K562 (cell line): Measurements from ENCODE around the gene PLXNB1. TPM values are rescaled to one million over a fixed set of nuclear protein-coding genes. Genes with fewer than 3 reads are reported as not detected.

Experiments
- ARHGAP35 ChIP-seq: fragments of 450-650 bp; IDR thresholded peaks from 2 replicates; pipeline ENCODE4 v1.6.1; 2018; ENCODE audit not compliant: partially characterized antibody
- CBX3 ChIP-seq, 2 experiments: IDR thresholded peaks; 1 replicate in 1 of 2; 2 replicates in 1 of 2; pipeline ENCODE4 v1.6.1; 2012; ENCODE audit warnings: inconsistent platforms in 2 of 2, low read length in 2 of 2, borderline replicate concordance in 1 of 2, control low read depth in 1 of 2
- DMBX1 ChIP-seq: fragments of 250-450 bp; sonication (Bioruptor Pico); IDR thresholded peaks from 2 replicates; pipeline ENCODE4 v1.8.0; 2022; ENCODE audit warnings: inconsistent platforms, mild to moderate bottlenecking, moderate library complexity, borderline replicate concordance
- EP300 ChIP-seq: IDR thresholded peaks from 2 replicates; pipeline ENCODE4 v1.6.1; 2012; ENCODE audit warnings: low read length, improper control_type of control experiment
- EZH2 ChIP-seq: IDR thresholded peaks from 2 replicates; pipeline ENCODE4 v1.6.1; 2012; ENCODE audit warnings: low read depth, mild to moderate bottlenecking, inconsistent platforms, low read length, borderline replicate concordance
- KAT7 ChIP-seq: sonication (generic); formaldehyde crosslinking; IDR thresholded peaks from 2 replicates; pipeline ENCODE4 v1.8.0; 2022; ENCODE audit warnings: missing genetic modification reagents, mild to moderate bottlenecking, borderline replicate concordance
- MYNN ChIP-seq, 2 experiments: sonication (generic); formaldehyde crosslinking in 1 of 2; IDR thresholded peaks; 2 replicates each; pipeline versions ENCODE4 v1.5.0 to v1.6.1; 2016 to 2020; ENCODE audit warnings: antibody characterized with exemption in 1 of 2, missing genetic modification reagents in 1 of 2
- POLR2B ChIP-seq: fragments of 450-650 bp; IDR thresholded peaks from 2 replicates; pipeline ENCODE4 v1.6.1; 2018; ENCODE audit warnings: low read depth; ENCODE audit not compliant: partially characterized antibody
- SIN3B ChIP-seq: fragments of 450-650 bp; IDR thresholded peaks from 2 replicates; pipeline ENCODE4 v1.6.1; 2017; ENCODE audit warnings: low read depth, mild to moderate bottlenecking, moderate library complexity
- SP1 ChIP-seq: sonication (generic); formaldehyde crosslinking; IDR thresholded peaks from 2 replicates; pipeline ENCODE4 v1.8.1; 2022; ENCODE audit warnings: mild to moderate bottlenecking, missing genetic modification reagents
- SREBF2 ChIP-seq: sonication (generic); formaldehyde crosslinking; IDR thresholded peaks from 2 replicates; pipeline ENCODE4 v1.4.0; 2020; ENCODE audit warnings: mild to moderate bottlenecking, missing genetic modification reagents
- TCFL5 ChIP-seq: fragments of 250-450 bp; sonication (Bioruptor Pico); conservative IDR thresholded peaks from 2 replicates; pipeline ENCODE4 v1.6.1; 2021; ENCODE audit warnings: mild to moderate bottlenecking, moderate library complexity, matching md5 sums
- ZKSCAN8 ChIP-seq: fragments of 200-800 bp; sonication (Bioruptor generic); IDR thresholded peaks from 2 replicates; pipeline ENCODE4 v1.6.1; 2016; ENCODE audit warnings: missing genetic modification characterization, missing compliant biosample characterization
- ZNF589 ChIP-seq: fragments of 200-800 bp; sonication (Bioruptor generic); IDR thresholded peaks from 2 replicates; pipeline ENCODE4 v1.6.1; 2016; ENCODE audit warnings: low read depth, missing genetic modification characterization, missing compliant biosample characterization
- ZNF79 ChIP-seq: fragments of 250-450 bp; sonication (Bioruptor Pico); IDR thresholded peaks from 2 replicates; pipeline ENCODE4 v1.4.0; 2020; ENCODE audit warnings: low read depth, mild to moderate bottlenecking, moderate library complexity
- polyA plus RNA-seq, 8 experiments: library from polyadenylated mRNA; depleted of rRNA in 4 of 8; stranded (reverse) in 5 of 8; unstranded in 3 of 8; fragments of >200 nt; fragmentation: Nextera tagmentation in 2 of 8; fragmentation: Illumina TruSeq in 1 of 8; extraction: Ambion mirVana in 2 of 8; extraction: Trizol in 1 of 8; gene quantifications; 2 replicates each; pipeline versions ENCODE4 v1.2.1 to v1.2.3, GENCODE V29; 2011 to 2014; ENCODE audit warnings: inconsistent platforms in 1 of 8, missing spikeins in 1 of 8
- total RNA-seq, 7 experiments: library from RNA; depleted of rRNA in 6 of 7; stranded (reverse); fragments of >200 nt in 6 of 7; fragmentation: Illumina TruSeq in 2 of 7; extraction: Trizol in 2 of 7; gene quantifications; 2 replicates each; pipeline versions ENCODE4 v1.2.1 to v1.2.3, GENCODE V29; 2011 to 2021; ENCODE audit warnings: low replicate concordance in 1 of 7
- TF ChIP-seq, protein P1 (sequence below): IDR thresholded peaks from 2 replicates; pipeline ENCODE4 v1.6.1; 2014; ENCODE audit warnings: antibody characterized with exemption
- TF ChIP-seq, protein P2 (sequence below): sonication (generic); formaldehyde crosslinking; IDR thresholded peaks from 2 replicates; pipeline ENCODE4 v1.8.1; 2022; ENCODE audit warnings: missing genetic modification reagents
- TF ChIP-seq, protein P3 (sequence below): sonication (generic); formaldehyde crosslinking; IDR thresholded peaks from 2 replicates; pipeline ENCODE4 v1.9.0; 2022; ENCODE audit warnings: mild to moderate bottlenecking, missing genetic modification reagents
- TF ChIP-seq, protein P4 (sequence below), 2 experiments: fragments of 450-650 bp in 1 of 2; sonication (generic) in 1 of 2; formaldehyde crosslinking in 1 of 2; IDR thresholded peaks in 1 of 2; conservative IDR thresholded peaks in 1 of 2; 2 replicates each; pipeline versions ENCODE4 v1.6.1 to v1.8.1; 2016 to 2023; ENCODE audit warnings: mild to moderate bottlenecking in 2 of 2, moderate library complexity in 2 of 2, inconsistent platforms in 1 of 2, missing genetic modification reagents in 1 of 2
- TF ChIP-seq, protein P5 (sequence below): fragments of 450-650 bp; IDR thresholded peaks from 2 replicates; pipeline ENCODE4 v1.6.1; 2016; ENCODE audit warnings: antibody characterized with exemption
- TF ChIP-seq, protein P6 (sequence below): sonication (generic); formaldehyde crosslinking; IDR thresholded peaks from 2 replicates; pipeline ENCODE4 v1.8.1; 2022; ENCODE audit warnings: missing genetic modification reagents

Gene PLXNB1
- total and polyA plus RNA-seq, 9 of the 15 experiments (the other 6 are each of a cell fraction or from before 2014, with no cell fraction given) = 0.17 to 17.4 (median 6.0) TPM

DNA sequence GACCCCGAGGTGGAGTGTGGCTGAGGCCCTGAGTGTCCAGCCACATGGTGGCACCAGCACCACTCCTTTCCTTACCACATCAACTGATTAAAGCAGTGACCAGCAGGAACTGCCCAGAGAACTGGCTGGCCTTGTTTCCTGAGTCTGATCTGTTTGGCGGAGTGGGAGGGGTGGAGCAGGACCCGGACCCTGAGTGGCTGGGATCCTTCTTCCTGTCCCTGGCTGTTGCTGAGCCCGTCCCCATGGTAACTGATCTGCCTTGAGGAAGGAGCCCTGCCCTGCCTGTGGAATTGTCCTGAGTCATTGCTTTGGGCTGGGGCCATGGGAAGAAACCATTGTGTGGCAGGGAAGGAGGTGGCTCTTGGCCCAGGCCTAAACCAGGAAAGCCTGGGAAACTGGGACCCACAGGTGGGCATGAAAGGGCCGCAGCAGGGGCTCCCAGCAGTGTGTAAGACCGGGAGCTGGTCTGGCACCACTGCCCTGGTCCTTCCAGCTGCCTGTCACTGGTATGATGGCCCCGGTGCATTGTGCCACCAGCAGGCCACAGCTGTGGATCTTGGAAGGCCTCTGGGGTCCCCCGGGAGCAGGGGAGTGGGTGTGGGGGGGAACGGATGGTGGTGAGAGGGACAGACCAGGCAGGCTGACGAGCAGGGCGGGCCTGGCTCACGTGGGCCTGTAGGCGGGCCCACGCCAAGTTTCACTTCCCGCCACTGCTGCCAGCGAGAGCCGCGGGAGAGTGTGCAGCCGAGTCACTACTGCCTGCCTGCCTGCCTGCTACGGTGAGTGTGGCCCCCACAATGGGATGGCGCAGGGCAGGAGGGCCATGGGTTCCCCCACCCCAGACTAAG, 35.9 kb upstream of the PLXNB1 start (continued):
- TF ChIP-seq SP1 (CRISPR knock-in tag) (no peak), ZNF79 (CRISPR knock-in tag) (no peak), SIN3B (no peak), ARHGAP35 (no peak), ZKSCAN8 (CRISPR knock-in tag) (no peak), DMBX1 (CRISPR knock-in tag) (no peak), EZH2 (no peak), EP300 (no peak), POLR2B (no peak), TCFL5 (CRISPR knock-in tag) (no peak), MYNN (IDR thresholded peaks at IDR 0.05) (no peak), MYNN (CRISPR knock-in tag; IDR thresholded peaks at IDR 0.05) (no peak), KAT7 (CRISPR knock-in tag) (no peak), ZNF589 (CRISPR knock-in tag) (no peak), CBX3 (IDR thresholded peaks at IDR 0.05; ENCODE audit: borderline replicate concordance in 1 of 2, low read length in 2 of 2) (no peak), SREBF2 (CRISPR knock-in tag) (no peak)
- TF ChIP-seq, protein P1, sequence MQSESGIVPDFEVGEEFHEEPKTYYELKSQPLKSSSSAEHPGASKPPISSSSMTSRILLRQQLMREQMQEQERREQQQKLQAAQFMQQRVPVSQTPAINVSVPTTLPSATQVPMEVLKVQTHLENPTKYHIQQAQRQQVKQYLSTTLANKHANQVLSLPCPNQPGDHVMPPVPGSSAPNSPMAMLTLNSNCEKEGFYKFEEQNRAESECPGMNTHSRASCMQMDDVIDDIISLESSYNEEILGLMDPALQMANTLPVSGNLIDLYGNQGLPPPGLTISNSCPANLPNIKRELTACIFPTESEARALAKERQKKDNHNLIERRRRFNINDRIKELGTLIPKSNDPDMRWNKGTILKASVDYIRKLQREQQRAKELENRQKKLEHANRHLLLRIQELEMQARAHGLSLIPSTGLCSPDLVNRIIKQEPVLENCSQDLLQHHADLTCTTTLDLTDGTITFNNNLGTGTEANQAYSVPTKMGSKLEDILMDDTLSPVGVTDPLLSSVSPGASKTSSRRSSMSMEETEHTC = no peak
- TF ChIP-seq, protein P2, sequence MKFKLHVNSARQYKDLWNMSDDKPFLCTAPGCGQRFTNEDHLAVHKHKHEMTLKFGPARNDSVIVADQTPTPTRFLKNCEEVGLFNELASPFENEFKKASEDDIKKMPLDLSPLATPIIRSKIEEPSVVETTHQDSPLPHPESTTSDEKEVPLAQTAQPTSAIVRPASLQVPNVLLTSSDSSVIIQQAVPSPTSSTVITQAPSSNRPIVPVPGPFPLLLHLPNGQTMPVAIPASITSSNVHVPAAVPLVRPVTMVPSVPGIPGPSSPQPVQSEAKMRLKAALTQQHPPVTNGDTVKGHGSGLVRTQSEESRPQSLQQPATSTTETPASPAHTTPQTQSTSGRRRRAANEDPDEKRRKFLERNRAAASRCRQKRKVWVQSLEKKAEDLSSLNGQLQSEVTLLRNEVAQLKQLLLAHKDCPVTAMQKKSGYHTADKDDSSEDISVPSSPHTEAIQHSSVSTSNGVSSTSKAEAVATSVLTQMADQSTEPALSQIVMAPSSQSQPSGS (CRISPR knock-in tag) = no peak
- TF ChIP-seq, protein P3, sequence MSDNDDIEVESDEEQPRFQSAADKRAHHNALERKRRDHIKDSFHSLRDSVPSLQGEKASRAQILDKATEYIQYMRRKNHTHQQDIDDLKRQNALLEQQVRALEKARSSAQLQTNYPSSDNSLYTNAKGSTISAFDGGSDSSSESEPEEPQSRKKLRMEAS = peak; percentile 48
- TF ChIP-seq, protein P4, sequence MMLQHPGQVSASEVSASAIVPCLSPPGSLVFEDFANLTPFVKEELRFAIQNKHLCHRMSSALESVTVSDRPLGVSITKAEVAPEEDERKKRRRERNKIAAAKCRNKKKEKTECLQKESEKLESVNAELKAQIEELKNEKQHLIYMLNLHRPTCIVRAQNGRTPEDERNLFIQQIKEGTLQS (IDR thresholded peaks at IDR 0.05) = peak; percentile 16; the same call in 1 of the 2 replicates
- TF ChIP-seq, protein P4 (CRISPR knock-in tag; conservative IDR thresholded peaks at IDR 0.05) = no peak
- TF ChIP-seq, protein P5, sequence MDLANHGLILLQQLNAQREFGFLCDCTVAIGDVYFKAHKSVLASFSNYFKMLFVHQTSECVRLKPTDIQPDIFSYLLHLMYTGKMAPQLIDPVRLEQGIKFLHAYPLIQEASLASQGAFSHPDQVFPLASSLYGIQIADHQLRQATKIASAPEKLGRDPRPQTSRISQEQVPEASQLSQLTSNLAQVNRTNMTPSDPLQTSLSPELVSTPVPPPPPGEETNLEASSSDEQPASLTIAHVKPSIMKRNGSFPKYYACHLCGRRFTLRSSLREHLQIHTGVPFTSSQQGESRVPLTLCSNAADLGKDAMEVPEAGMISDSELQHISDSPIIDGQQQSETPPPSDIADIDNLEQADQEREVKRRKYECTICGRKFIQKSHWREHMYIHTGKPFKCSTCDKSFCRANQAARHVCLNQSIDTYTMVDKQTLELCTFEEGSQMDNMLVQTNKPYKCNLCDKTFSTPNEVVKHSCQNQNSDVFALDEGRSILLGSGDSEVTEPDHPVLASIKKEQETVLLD = no peak
- TF ChIP-seq, protein P6, sequence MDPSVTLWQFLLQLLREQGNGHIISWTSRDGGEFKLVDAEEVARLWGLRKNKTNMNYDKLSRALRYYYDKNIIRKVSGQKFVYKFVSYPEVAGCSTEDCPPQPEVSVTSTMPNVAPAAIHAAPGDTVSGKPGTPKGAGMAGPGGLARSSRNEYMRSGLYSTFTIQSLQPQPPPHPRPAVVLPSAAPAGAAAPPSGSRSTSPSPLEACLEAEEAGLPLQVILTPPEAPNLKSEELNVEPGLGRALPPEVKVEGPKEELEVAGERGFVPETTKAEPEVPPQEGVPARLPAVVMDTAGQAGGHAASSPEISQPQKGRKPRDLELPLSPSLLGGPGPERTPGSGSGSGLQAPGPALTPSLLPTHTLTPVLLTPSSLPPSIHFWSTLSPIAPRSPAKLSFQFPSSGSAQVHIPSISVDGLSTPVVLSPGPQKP = no peak
